Mesenchymal stem cell (in vitro differentiated cells and primary cell): ENCODE measurements around the gene PIK3CB.

ENCODE experiments used
- DNase-seq: peaks from one replicate; pipeline ENCODE4 v3.0.0-alpha.2; 2013
- H2AFZ ChIP-seq: one replicate; pipeline ENCODE4 v1.6.1; 2013; ENCODE audit warnings: low read depth, mild to moderate bottlenecking, control low read depth, inconsistent platforms, low read length, moderate library complexity
- H2AK5ac ChIP-seq: 2 replicates; pipeline ENCODE4 v1.6.1; 2013; ENCODE audit warnings: low read length, moderate library complexity, mild to moderate bottlenecking, inconsistent platforms; ENCODE audit not compliant: severe bottlenecking
- H2BK120ac ChIP-seq: one replicate; pipeline ENCODE4 v1.6.1; 2013; ENCODE audit warnings: low read depth, mild to moderate bottlenecking, inconsistent platforms, low read length, moderate library complexity
- H2BK12ac ChIP-seq, 2 experiments: one replicate each; pipeline ENCODE4 v1.6.1; 2013; ENCODE audit warnings: inconsistent platforms in 2 of 2, low read length in 2 of 2, mild to moderate bottlenecking in 2 of 2, moderate library complexity in 2 of 2, control low read depth in 1 of 2
- H2BK15ac ChIP-seq: one replicate; pipeline ENCODE4 v1.6.1; 2013; ENCODE audit warnings: mild to moderate bottlenecking, low read depth, inconsistent platforms; ENCODE audit not compliant: poor library complexity, severe bottlenecking
- H2BK5ac ChIP-seq: 2 replicates; pipeline ENCODE4 v1.6.1; 2013; ENCODE audit warnings: low read depth, mild to moderate bottlenecking, low read length, control low read depth, inconsistent platforms; ENCODE audit not compliant: poor library complexity, severe bottlenecking
- H3K14ac ChIP-seq, 2 experiments: one replicate each; pipeline ENCODE4 v1.6.1; 2013; ENCODE audit warnings: inconsistent platforms in 2 of 2, low read length in 2 of 2, control low read depth in 1 of 2, mild to moderate bottlenecking in 1 of 2, moderate library complexity in 1 of 2
- H3K18ac ChIP-seq, 2 experiments: one replicate each; pipeline ENCODE4 v1.6.1; 2013; ENCODE audit warnings: inconsistent platforms in 2 of 2, low read length in 2 of 2, control low read depth in 1 of 2, low read depth in 1 of 2, mild to moderate bottlenecking in 1 of 2
- H3K23ac ChIP-seq, 2 experiments: one replicate each; pipeline ENCODE4 v1.6.1; 2013; ENCODE audit warnings: inconsistent platforms in 2 of 2, low read length in 2 of 2, mild to moderate bottlenecking in 2 of 2, moderate library complexity in 2 of 2, control low read depth in 1 of 2
- H3K27ac ChIP-seq: 2 replicates; pipeline ENCODE4 v1.5.1; 2013; ENCODE audit warnings: mild to moderate bottlenecking, moderate library complexity, low read length, control low read depth, inconsistent platforms; ENCODE audit not compliant: poor library complexity, severe bottlenecking
- H3K27me3 ChIP-seq, 2 experiments: 2 replicates each; pipeline versions ENCODE4 v1.6.1 to v1.7.0; 2013; ENCODE audit warnings: low read length in 2 of 2, mild to moderate bottlenecking in 2 of 2, moderate library complexity in 2 of 2, control low read depth in 1 of 2, inconsistent platforms in 1 of 2; ENCODE audit not compliant: control insufficient read depth in 1 of 2, insufficient read depth in 1 of 2
- H3K36me3 ChIP-seq, 2 experiments: 2 replicates each; pipeline versions ENCODE4 v1.6.1 to v1.7.0; 2013; ENCODE audit warnings: low read length in 2 of 2, control low read depth in 1 of 2, inconsistent platforms in 1 of 2, low read depth in 1 of 2, mild to moderate bottlenecking in 1 of 2; ENCODE audit not compliant: insufficient read depth in 2 of 2, control insufficient read depth in 1 of 2
- H3K4ac ChIP-seq, 2 experiments: one replicate each; pipeline ENCODE4 v1.6.1; 2013; ENCODE audit warnings: inconsistent platforms in 2 of 2, low read length in 2 of 2, mild to moderate bottlenecking in 2 of 2, moderate library complexity in 2 of 2, control low read depth in 1 of 2, low read depth in 1 of 2
- H3K4me1 ChIP-seq: 2 replicates; pipeline ENCODE4 v1.6.1; 2013; ENCODE audit warnings: low read depth, low read length, control low read depth; ENCODE audit not compliant: control insufficient read depth, insufficient read depth
- H3K4me2 ChIP-seq: 2 replicates; pipeline ENCODE4 v1.6.1; 2013; ENCODE audit warnings: low read length, mild to moderate bottlenecking, inconsistent platforms; ENCODE audit not compliant: poor library complexity, severe bottlenecking
- H3K4me3 ChIP-seq, 2 experiments: 2 replicates each; pipeline versions ENCODE4 v1.5.1 to v1.7.0; 2013; ENCODE audit warnings: low read length in 2 of 2, mild to moderate bottlenecking in 2 of 2, control low read depth in 1 of 2, low read depth in 1 of 2; ENCODE audit not compliant: insufficient read depth in 1 of 2
- H3K79me1 ChIP-seq: replicated peaks from 2 replicates; pipeline ENCODE4 v1.6.1; 2013; ENCODE audit warnings: mild to moderate bottlenecking, control low read depth, low read length, inconsistent platforms; ENCODE audit not compliant: poor library complexity, severe bottlenecking
- H3K9ac ChIP-seq: 2 replicates; pipeline ENCODE4 v1.7.0; 2013; ENCODE audit warnings: mild to moderate bottlenecking, low read length, moderate library complexity
- H3K9me3 ChIP-seq: 2 replicates; pipeline ENCODE4 v1.7.0; 2013; ENCODE audit warnings: mild to moderate bottlenecking, low read length; ENCODE audit not compliant: control insufficient read depth
- H4K8ac ChIP-seq: one replicate; pipeline ENCODE4 v1.6.1; 2013; ENCODE audit warnings: inconsistent platforms, mild to moderate bottlenecking, low read length, moderate library complexity
- H4K91ac ChIP-seq: one replicate; pipeline ENCODE4 v1.6.1; 2013; ENCODE audit warnings: mild to moderate bottlenecking, low read length, inconsistent platforms
- WGBS: methylation state at CpG from one replicate; pipeline ENCODE4 v1.1.7; 2013; ENCODE audit warnings: mixed read lengths; 5-methylcytosine and 5-hydroxymethylcytosine counted together

Gene PIK3CB

DNA sequence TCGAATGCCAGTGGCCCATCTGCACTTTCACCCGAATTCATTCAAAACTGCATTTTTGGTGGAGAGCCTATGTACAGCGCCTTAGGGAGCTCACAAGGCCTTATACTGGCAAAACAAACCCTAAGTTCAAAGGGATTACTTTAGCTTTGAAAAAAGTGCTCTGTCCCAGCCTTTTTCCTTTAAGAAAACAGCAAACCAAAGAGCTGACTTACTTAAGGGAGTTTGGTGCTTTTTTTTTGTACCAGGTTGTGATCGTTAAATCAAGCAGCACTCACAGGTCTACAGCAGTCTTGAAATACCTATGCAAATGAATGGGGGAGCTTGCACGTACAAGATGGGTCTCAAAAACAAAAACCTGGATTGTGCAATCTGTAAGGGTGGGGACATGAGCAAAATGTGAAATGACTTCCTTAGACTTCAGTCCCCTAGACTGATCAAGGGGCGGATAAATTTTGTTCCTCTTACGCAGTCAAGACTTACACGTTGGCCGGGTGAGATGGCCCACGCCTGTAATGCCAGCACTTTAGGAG is 11.6 kb upstream of the PIK3CB start:
- WGBS: 75% methylated on average over 8 of the region's 10 CpGs

GRCh38 chr3:138845771-138846173 is 11.0 kb upstream of the PIK3CB start:
- Histone ChIP-seq H3K23ac (no peak overlapping the region), H3K4me3 (no peak overlapping the region), H3K27ac (no peak overlapping the region), H2BK120ac (no peak overlapping the region), H3K4ac (no peak overlapping the region), H4K91ac (no peak overlapping the region), H2AK5ac (no peak overlapping the region), H3K9me3 (no peaks in the 10 kb centered on the region), H4K8ac (no peak overlapping the region), H2AFZ (no peak overlapping the region), H2BK5ac (no peak overlapping the region), H3K18ac (no peak overlapping the region), H3K9ac (no peak overlapping the region), H3K36me3 (no peaks in the 10 kb centered on the region), H3K14ac (no peak overlapping the region), H2BK15ac (no peak overlapping the region), H3K79me1 (no peaks in the 10 kb centered on the region), H3K27me3 (no peaks in the 10 kb centered on the region), H3K4me1 (no peaks in the 10 kb centered on the region), H2BK12ac (no peak overlapping the region), H3K4me2 (no peak overlapping the region)
- 35% methylated on average over 5 of the region's 6 CpGs for WGBS
- no peak for DNase-seq

More for the DNA sequence above, 11.6 kb upstream of the PIK3CB start:
- no peak overlapping the region for H2BK12ac ChIP-seq
- no peaks in the 10 kb centered on the region for H3K9me3 ChIP-seq
- no peaks in the 10 kb centered on the region for H3K36me3 ChIP-seq
- no peak for DNase-seq
- no peak overlapping the region for H3K4ac ChIP-seq
- H3K18ac ChIP-seq: no peak overlapping the region
- no peak overlapping the region for H2BK5ac ChIP-seq
- H3K4me2 ChIP-seq: no peak overlapping the region
- no peak overlapping the region for H4K91ac ChIP-seq
- no peak overlapping the region for H3K14ac ChIP-seq
- no peak overlapping the region for H2AFZ ChIP-seq
- H2BK15ac ChIP-seq: no peak overlapping the region
- no peak overlapping the region for H2BK120ac ChIP-seq
- no peak overlapping the region for H3K9ac ChIP-seq
- H4K8ac ChIP-seq: no peak overlapping the region
- no peak overlapping the region for H3K23ac ChIP-seq
- no peaks in the 10 kb centered on the region for H3K79me1 ChIP-seq
- H2AK5ac ChIP-seq: no peak overlapping the region
- no peak overlapping the region for H3K27ac ChIP-seq
- H3K4me3 ChIP-seq: no peak overlapping the region
- H3K4me1 ChIP-seq: no peaks in the 10 kb centered on the region
- no peaks in the 10 kb centered on the region for H3K27me3 ChIP-seq

DNA sequence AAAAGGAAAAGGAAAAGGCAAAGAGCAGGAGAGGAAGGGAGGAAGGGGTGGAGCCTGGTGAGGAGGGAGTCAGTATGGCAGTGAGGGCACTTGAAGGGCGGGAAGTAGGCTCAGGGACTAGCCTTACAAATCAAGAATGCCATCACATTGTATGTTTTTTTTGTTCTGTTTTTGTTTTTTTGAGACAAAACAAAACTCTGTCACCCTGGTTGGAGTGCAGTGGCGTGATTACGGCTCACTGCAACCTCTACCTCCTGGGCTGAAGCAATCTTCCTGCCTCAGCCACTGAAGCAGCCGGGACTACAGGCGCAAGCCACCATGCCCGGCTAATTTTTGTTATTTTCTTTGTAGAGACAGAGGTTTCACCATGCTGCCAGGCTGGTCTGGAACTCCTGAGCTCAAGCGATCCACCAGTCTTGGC is 10.5 kb upstream of the PIK3CB start:
- 78% methylated on average over 6 of the region's 7 CpGs for WGBS
- no peaks in the 10 kb centered on the region for H3K79me1 ChIP-seq
- H2AFZ ChIP-seq: no peak overlapping the region
- no peak overlapping the region for H3K27ac ChIP-seq
- no peak overlapping the region for H2BK12ac ChIP-seq
- H3K18ac ChIP-seq: no peak overlapping the region
- no peak overlapping the region for H2BK5ac ChIP-seq
- H3K4me1 ChIP-seq: no peaks in the 10 kb centered on the region
- H3K4ac ChIP-seq: no peak overlapping the region
- no peaks in the 10 kb centered on the region for H3K36me3 ChIP-seq
- H3K4me3 ChIP-seq: no peak overlapping the region
- no peak overlapping the region for H3K4me2 ChIP-seq
- no peak overlapping the region for H4K8ac ChIP-seq
- H2AK5ac ChIP-seq: no peak overlapping the region
- no peaks in the 10 kb centered on the region for H3K9me3 ChIP-seq
- H2BK120ac ChIP-seq: no peak overlapping the region
- DNase-seq: no peak
- H2BK15ac ChIP-seq: peak overlapping the region; percentile 36
- no peak overlapping the region for H3K23ac ChIP-seq
- no peaks in the 10 kb centered on the region for H3K27me3 ChIP-seq
- no peak overlapping the region for H4K91ac ChIP-seq
- H3K14ac ChIP-seq: no peak overlapping the region
- H3K9ac ChIP-seq: no peak overlapping the region

- H3K36me3 ChIP-seq: no peaks in the 10 kb centered on the region
- no peak overlapping the region for H4K8ac ChIP-seq
- WGBS: 82% methylated on average over 5 of the region's 5 CpGs
- no peak overlapping the region for H3K18ac ChIP-seq
- no peak overlapping the region for H3K9ac ChIP-seq
- no peak overlapping the region for H3K27ac ChIP-seq
- no peak overlapping the region for H3K23ac ChIP-seq
- H2BK5ac ChIP-seq: no peak overlapping the region
- no peak overlapping the region for H3K4me2 ChIP-seq
- no peak for DNase-seq
- H3K4me1 ChIP-seq: no peaks in the 10 kb centered on the region
- no peaks in the 10 kb centered on the region for H3K79me1 ChIP-seq
- no peaks in the 10 kb centered on the region for H3K9me3 ChIP-seq
- no peak overlapping the region for H2BK15ac ChIP-seq
- H2AK5ac ChIP-seq: no peak overlapping the region
- no peak overlapping the region for H2AFZ ChIP-seq
- H4K91ac ChIP-seq: no peak overlapping the region
- no peak overlapping the region for H3K4ac ChIP-seq
- no peak overlapping the region for H3K14ac ChIP-seq
- no peaks in the 10 kb centered on the region for H3K27me3 ChIP-seq
- H2BK12ac ChIP-seq: no peak overlapping the region
- no peak overlapping the region for H2BK120ac ChIP-seq
- no peak overlapping the region for H3K4me3 ChIP-seq
Observed at GRCh38 chr3:138842483-138843188, 7.9 kb upstream of the PIK3CB start.
